GM21381 (cell line): Measurements from ENCODE around the gene CERCAM.

Experiments used
- ATAC-seq: cut with Tn5 transposase; IDR thresholded peaks from one replicate; pipeline ENCODE4 v1.9.1; 2021; ENCODE audit warnings: mild to moderate bottlenecking, moderate library complexity; ENCODE audit not compliant: unreplicated experiment

Gene CERCAM

GRCh38 chr9:128454991-128455390 lies 34.3 kb downstream of the CERCAM start:
- no peak for ATAC-seq

DNA sequence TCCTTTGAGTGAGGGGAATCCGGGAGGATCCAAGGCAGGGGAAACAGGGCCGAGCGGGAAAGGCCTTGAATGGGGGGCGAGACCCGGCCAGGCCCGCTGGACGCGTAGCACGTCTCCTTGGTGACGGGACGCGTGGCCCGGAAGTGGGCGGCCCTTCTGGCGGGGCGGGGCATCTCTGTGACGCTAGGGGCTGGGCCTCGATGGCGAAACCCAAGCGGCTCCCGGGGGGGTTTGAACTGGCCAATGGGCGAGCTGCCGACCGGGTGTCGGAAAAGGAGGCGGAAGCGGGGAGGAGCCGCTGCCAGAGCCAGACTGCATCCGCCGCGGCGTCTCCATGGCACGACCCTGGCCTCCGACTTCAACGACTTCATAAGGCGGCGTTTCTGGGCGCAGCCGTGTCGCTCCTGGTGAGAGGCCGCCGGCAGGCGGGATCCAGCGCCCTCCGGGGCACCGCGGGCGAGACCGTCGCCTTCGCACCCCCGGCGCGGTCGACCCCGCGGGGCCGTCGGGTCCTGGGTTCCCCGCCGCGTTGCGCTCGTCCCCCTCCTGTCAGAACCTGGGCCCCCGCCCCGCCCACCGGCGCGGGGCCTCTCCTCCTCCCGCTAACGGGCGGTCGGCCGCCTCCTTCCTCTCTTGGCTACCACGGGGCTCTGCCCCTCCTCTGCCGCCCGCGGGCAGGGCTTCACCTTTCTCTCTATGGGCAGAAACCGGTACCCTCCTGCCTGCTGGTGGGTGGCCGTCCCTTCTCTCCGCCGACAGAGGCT lies 35.4 kb downstream of the CERCAM start, which contains the start of gene ODF2:
Gene ODF2, plus strand, starts transcription at position 158 of the 764 bp plus-strand sequence. Its CDS starts 86 bp downstream, at position 244.
- ATAC-seq, result peak; percentile 88

GRCh38 chr9:128456613-128457061 lies 36.0 kb downstream of the CERCAM start:
- peak; percentile 50 for ATAC-seq

DNA sequence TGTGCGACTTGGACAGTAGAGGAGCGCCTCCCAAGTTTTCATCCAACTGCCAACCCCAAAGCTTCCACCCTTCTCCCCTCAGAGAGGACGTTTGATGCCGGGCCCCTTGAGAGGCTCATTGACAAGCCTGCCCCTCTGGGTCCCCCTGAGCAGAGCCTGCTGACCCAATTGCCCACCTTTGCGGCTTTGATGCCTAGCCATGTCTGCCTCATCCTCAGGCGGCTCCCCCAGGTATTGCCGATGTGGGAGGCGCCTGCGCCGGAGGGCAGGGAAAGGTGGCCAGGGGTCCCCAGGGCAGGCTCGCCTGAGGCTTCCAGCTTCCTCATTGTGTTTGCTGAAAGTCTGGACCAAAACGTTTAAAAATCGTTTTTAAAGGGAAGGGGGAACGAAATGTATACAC lies 36.5 kb downstream of the CERCAM start:
- ATAC-seq, result no peak

DNA sequence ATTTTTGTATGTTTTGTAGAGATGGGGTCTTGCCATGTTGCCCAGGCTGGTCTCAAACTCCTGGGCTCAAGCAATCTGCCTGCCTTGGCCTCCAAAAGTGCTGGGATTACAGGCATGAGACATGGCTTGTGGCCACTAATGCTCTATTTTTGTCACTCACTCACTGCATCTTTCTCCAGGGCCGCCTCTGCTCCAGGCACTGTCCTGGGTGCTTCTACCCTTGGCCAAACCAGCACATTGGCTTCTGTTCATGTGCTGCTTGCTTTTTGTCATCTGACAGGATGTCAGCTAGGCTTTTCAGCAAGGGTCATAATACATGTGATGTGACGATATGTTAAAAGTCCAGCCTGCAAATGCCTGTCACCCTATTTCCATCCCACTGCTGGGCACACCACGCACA lies 38.4 kb downstream of the CERCAM start:
- ATAC-seq, result no peak

DNA sequence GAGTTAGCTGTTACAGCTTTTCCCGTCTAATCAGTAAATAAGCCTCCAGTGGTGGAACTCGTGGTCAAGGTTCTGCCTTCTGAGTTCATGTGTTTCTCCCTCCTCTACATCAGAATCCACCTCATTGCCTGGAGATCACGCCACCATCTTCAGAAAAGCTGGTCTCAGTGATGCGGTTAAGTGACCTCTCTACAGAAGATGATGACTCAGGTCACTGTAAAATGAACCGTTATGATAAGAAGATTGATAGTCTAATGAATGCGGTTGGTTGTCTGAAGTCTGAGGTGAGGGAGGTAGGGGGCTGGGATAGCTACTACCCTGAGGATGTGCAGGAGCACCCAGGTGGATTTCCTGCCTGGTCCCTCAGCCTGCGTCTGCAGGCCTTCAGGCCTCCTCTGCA lies 48.4 kb downstream of the CERCAM start:
- no peak for ATAC-seq

GRCh38 chr9:128470560-128470959 lies 49.9 kb downstream of the CERCAM start:
- ATAC-seq, result no peak

DNA sequence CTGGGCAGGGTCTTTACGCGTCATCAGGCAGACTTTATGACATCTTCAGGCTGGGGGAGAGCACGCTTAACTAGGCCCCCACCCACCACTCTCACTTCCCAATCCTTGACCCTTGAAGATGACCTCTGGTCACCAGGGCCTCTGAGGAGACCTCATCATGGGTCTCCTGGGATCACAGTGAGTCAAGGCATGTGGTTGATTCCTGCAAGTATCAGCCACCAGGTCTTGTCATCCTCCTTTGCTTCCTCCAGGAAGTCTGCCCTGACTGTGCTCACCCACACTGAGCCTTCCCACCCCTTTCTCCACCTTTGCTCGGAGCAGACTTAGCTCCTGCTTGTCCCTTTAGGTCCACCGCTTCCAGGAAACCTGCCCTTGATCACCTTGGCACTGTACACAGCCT lies 52.4 kb downstream of the CERCAM start:
- no peak for ATAC-seq

DNA sequence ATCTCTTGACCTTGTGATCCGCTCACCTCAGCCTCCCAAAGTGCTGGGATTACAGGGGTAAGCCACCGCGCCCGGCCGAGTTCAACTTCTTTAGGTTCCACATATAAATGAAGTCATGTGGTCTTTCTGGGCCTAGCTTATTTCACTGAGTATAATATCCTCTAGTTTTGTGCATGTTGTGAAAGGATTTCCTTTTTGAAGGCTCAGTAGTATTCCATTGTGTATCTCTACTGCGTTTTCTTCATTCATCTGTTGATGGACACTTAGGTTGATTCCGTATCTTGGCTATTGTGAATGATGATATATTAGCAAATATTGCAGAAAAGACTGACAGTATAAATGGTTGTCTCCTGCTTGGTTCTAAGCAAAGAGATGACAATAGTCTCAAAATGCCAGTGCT lies 55.2 kb downstream of the CERCAM start:
- no peak for ATAC-seq

- ATAC-seq, result no peak
Observed at GRCh38 chr9:128479262-128479661, 58.6 kb downstream of the CERCAM start.

GRCh38 chr9:128481561-128481960 lies 60.9 kb downstream of the CERCAM start:
- no peak for ATAC-seq

- ATAC-seq, result no peak
Observed at GRCh38 chr9:128482186-128482585, 61.5 kb downstream of the CERCAM start.

DNA sequence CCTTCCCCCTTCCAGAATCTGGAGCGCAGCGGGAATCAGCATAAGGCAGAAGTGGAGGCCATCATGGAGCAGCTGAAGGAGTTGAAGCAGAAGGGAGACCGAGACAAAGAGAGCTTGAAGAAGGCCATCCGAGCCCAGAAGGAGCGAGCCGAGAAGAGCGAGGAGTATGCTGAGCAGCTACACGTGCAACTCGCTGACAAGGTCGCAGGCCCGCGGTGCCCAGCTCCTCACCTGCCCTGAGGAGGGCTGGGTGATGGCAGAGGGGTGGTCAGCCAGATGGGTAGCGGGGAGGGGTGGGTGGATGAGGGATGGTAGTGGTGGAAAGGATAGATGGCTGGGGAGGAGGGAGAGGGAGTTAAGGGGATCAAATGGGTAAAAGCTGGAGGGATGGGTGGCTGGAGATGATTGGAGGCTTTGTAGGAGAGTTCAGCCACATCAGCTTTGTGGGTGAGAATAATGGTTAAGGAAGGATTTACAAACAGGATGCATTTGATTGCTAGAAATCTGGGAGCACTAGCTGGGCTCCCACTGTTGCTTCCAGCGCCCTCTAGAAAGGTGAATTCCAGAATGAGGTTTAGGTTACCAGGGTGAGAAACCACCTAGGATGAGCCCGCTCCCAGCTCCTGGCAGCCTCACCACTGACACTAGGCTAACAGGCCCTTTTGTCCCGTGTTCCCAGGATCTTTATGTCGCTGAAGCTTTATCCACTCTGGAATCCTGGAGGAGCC lies 64.2 kb downstream of the CERCAM start:
- no peak for ATAC-seq

GRCh38 chr9:128485414-128485855 lies 64.8 kb downstream of the CERCAM start:
- ATAC-seq, result no peak

DNA sequence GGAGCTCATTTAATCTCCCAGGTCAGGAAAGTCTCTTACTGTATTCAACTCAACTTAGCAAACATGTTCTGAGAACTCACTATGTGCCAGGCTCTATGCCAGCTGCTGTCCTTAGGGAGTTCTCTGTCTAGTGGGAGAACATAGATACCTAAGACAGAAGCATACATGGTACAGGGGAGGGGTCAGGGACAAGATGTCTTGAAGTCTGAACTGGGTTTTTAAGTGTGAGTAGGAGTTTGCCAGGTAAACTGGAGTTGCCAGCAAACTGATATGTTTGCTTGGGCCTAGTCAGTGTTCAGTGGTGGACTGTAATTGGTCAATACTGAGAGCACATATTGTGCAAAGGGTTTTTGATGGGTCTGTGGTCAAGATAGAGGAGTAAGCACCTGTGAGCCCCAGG lies 65.5 kb downstream of the CERCAM start:
- no peak for ATAC-seq
